Suprapubic skin (tissue), 2 donors: ENCODE data around the gene PLCG2.
"Not testable (repeated sequence)": the region's sequence is repeated elsewhere in the genome, so short reads cannot be mapped to it uniquely, and the experiment has no call there.

Experiments
- EP300 ChIP-seq: sonication (generic); formaldehyde crosslinking; IDR thresholded peaks from one replicate; pipeline ENCODE4 v1.6.1; 2017; ENCODE audit warnings: antibody characterized with exemption
- POLR2A ChIP-seq, 2 donors: fragments of 450-650 bp; IDR thresholded peaks; one replicate each; pipeline ENCODE4 v1.6.1; 2017; ENCODE audit warnings: antibody characterized with exemption in 2 of 2, mild to moderate bottlenecking in 2 of 2, moderate library complexity in 2 of 2

DNA sequence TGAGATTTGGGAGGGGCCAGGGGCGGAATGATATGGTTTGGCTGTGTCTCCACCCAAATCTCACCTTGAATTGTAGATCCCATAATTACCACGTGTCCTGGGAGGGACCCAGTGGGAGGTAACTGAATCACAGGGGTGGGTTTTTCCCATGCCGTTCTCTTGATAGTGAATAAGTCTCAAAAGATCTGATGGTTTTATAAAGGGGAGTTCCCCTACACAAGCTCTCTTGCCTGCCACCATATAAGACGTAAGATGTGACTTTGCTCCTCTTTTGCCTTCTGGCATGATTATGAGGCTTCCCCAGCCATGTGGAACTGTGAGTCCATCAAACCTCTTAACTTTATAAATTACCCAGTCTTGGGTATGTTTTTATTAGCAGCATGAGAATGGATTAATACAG lies 230.7 kb downstream of the PLCG2 start:
- TF ChIP-seq EP300; POLR2A (IDR thresholded peaks at IDR 0.05): not testable (repeated sequence)
